Activated CD8-positive, alpha-beta memory T cell treated with anti-CD3 and anti-CD28 coated beads for 48 hours (primary cell): ENCODE data around the gene AMH.
A peak's percentile ranks its signal among the peaks of the same experiment; 100 is the strongest.
"Not testable (repeated sequence)": the region's sequence is repeated elsewhere in the genome, so short reads cannot be mapped to it uniquely, and the experiment has no call there.

Experiments used
- DNase-seq, 3 experiments: peaks; one replicate each; pipeline ENCODE4 v3.0.0-alpha.2; 2020; ENCODE audit warnings: low read depth in 2 of 3, low spot score in 2 of 3

AMH gene

GRCh38 chr19:2269244-2270156, 20.4 kb downstream of the AMH start:
- peak; percentile 98 to 99 (median 98) for DNase-seq

- no peak for DNase-seq
Measured at GRCh38 chr19:2270157-2270422, 21.0 kb downstream of the AMH start.

- peak in 2 of 3 experiments; percentile 36 to 60 for DNase-seq
Measured at GRCh38 chr19:2270423-2271233, 21.5 kb downstream of the AMH start.

- no peak for DNase-seq
Measured at GRCh38 chr19:2271234-2272103, 22.3 kb downstream of the AMH start.

- DNase-seq: peak; percentile 66 to 75 (median 67)
Measured at GRCh38 chr19:2273356-2274184, 24.4 kb downstream of the AMH start.

GRCh38 chr19:2274185-2274711, 25.1 kb downstream of the AMH start:
- no peak for DNase-seq

GRCh38 chr19:2274931-2275535, 25.9 kb downstream of the AMH start:
- DNase-seq: no peak

- DNase-seq: no peak
Measured at GRCh38 chr19:2275588-2276428, 26.7 kb downstream of the AMH start.

- DNase-seq: no peak
Measured at GRCh38 chr19:2276429-2276986, 27.4 kb downstream of the AMH start.

- no peak for DNase-seq
Measured at GRCh38 chr19:2277138-2277537, 28.0 kb downstream of the AMH start.

- DNase-seq: no peak
Measured at GRCh38 chr19:2278459-2279158, 29.5 kb downstream of the AMH start.

GRCh38 chr19:2280633-2281264, 31.6 kb downstream of the AMH start:
- no peak for DNase-seq

- not testable (repeated sequence) for DNase-seq
Measured at GRCh38 chr19:2281265-2282061, 32.3 kb downstream of the AMH start.

- no peak for DNase-seq
Measured at GRCh38 chr19:2282062-2282861, 33.1 kb downstream of the AMH start, which contains the start of gene PEAK3. Gene PEAK3, minus strand, starts transcription at chr19:2282175. Its CDS starts 1,244 bp downstream, at chr19:2280931.

GRCh38 chr19:2282862-2283237, 33.7 kb downstream of the AMH start:
- no peak for DNase-seq
